ENCODE results near the gene ST3GAL6. TPM values are rescaled to one million over a fixed set of nuclear protein-coding genes. Genes with fewer than 3 reads are reported as not detected.

ST3GAL6 gene
- total and polyA plus RNA-seq, 2 donors (not counting 3 experiments of a cell fraction or from before 2014, with no cell fraction given): 13.2 to 35.9 TPM

- no peak overlapping the region for H3K4me3 ChIP-seq (replicated peaks in 1 of 3; ENCODE audit: insufficient read depth in 1 of 3, low read depth in 1 of 3, low read length in 3 of 3)
- dilution Hi-C loops (cut with MboI; ENCODE audit: extremely low pct_ligation_motif_present, low sequenced_read_pairs): no loop called here
- H3K9me3 ChIP-seq (replicated peaks; ENCODE audit: control insufficient read depth, insufficient read depth, low read length): no peaks in the 10 kb centered on the region
- no TSS peak for BruUV-seq (replicated peaks)
- TF ChIP-seq FOS (IDR thresholded peaks at IDR 0.05; ENCODE audit: borderline replicate concordance, insufficient read depth, low read length) (no peak), GATA2 (IDR thresholded peaks at IDR 0.05; ENCODE audit: insufficient read depth, insufficient read length, low read depth, low read length) (no peak), EZH2 (IDR thresholded peaks at IDR 0.05; ENCODE audit: borderline replicate concordance, low read depth, low read length, severe bottlenecking) (no peak), POLR2AphosphoS5 (IDR thresholded peaks at IDR 0.05; ENCODE audit: insufficient read depth, low read depth, low read length) (no peak)
- intact Hi-C loops (cut with micrococcal nuclease): no loop called here
- ChIA-PET POLR2A (no interaction called here), CTCF (interaction anchor here (0.6 to 4.2 kb wide), 11 partner anchors 9 to 183 kb away, joined by 3 to 35 read pairs (median 6); partner anchors contain the start of gene ST3GAL6)
- no peaks in the 10 kb centered on the region for H3K27me3 ChIP-seq (ENCODE audit: control insufficient read depth in 2 of 2, insufficient read depth in 2 of 2, low read length in 2 of 2)
- no peaks in the 10 kb centered on the region for H3K79me2 ChIP-seq (ENCODE audit: control insufficient read depth, insufficient read depth, low read length)
- peaks cover 37% of the 10 kb centered on the region for H3K4me1 ChIP-seq (ENCODE audit: control insufficient read depth, extremely low read depth, insufficient read depth, low read length)
- no peak overlapping the region for H2AFZ ChIP-seq (ENCODE audit: low read depth, low read length)
- H3K9me1 ChIP-seq (replicated peaks; ENCODE audit: control insufficient read depth, extremely low read depth, insufficient read depth, low read length): no peaks in the 10 kb centered on the region
- H4K20me1 ChIP-seq (replicated peaks; ENCODE audit: control insufficient read depth, extremely low read depth, insufficient read depth, low read length): no peaks in the 10 kb centered on the region
- H3K9ac ChIP-seq (replicated peaks; ENCODE audit: extremely low read depth, insufficient read depth, low read length): peak overlapping the region; percentile 74
- FAIRE-seq: no peak
- H3K27ac ChIP-seq (ENCODE audit: insufficient read depth, low read depth, low read length): peak overlapping the region; percentile 98
- no peak overlapping the region for H3K4me2 ChIP-seq (ENCODE audit: insufficient read depth, low read length)
- peaks cover 0 to 4% of the 10 kb centered on the region in 2 experiments for H3K36me3 ChIP-seq (ENCODE audit: control insufficient read depth in 2 of 2, extremely low read depth in 1 of 2, insufficient read depth in 2 of 2, low read length in 2 of 2)
- peak; percentile 41 for DNase-seq (ENCODE audit: low read depth, low spot score)
These were observed 14.7 kb downstream of the ST3GAL6 start for GRCh38 chr3:98777801-98778220.

- Histone ChIP-seq H3K9me3 (replicated peaks; ENCODE audit: control insufficient read depth, insufficient read depth, low read length) (no peaks in the 10 kb centered on the region), H2AFZ (ENCODE audit: low read depth, low read length) (no peak overlapping the region), H3K4me2 (ENCODE audit: insufficient read depth, low read length) (peak overlapping the region; percentile 70), H3K9me1 (replicated peaks; ENCODE audit: control insufficient read depth, extremely low read depth, insufficient read depth, low read length) (no peaks in the 10 kb centered on the region), H3K27ac (ENCODE audit: insufficient read depth, low read depth, low read length) (peak overlapping the region; percentile 98), H3K4me3 (replicated peaks in 1 of 3; ENCODE audit: insufficient read depth in 1 of 3, low read depth in 1 of 3, low read length in 3 of 3) (no peak overlapping the region), H3K36me3 (ENCODE audit: control insufficient read depth in 2 of 2, extremely low read depth in 1 of 2, insufficient read depth in 2 of 2, low read length in 2 of 2) (peaks cover 0 to 4% of the 10 kb centered on the region in 2 experiments), H3K4me1 (ENCODE audit: control insufficient read depth, extremely low read depth, insufficient read depth, low read length) (peaks cover 42% of the 10 kb centered on the region), H3K27me3 (ENCODE audit: control insufficient read depth in 2 of 2, insufficient read depth in 2 of 2, low read length in 2 of 2) (no peaks in the 10 kb centered on the region), H3K79me2 (ENCODE audit: control insufficient read depth, insufficient read depth, low read length) (no peaks in the 10 kb centered on the region), H4K20me1 (replicated peaks; ENCODE audit: control insufficient read depth, extremely low read depth, insufficient read depth, low read length) (no peaks in the 10 kb centered on the region), H3K9ac (replicated peaks; ENCODE audit: extremely low read depth, insufficient read depth, low read length) (peak overlapping the region; percentile 74)
- no peak for FAIRE-seq
- dilution Hi-C loops (cut with MboI; ENCODE audit: extremely low pct_ligation_motif_present, low sequenced_read_pairs): no loop called here
- ChIA-PET CTCF (interaction anchor here (0.6 to 4.2 kb wide), 13 partner anchors 9 to 184 kb away, joined by 3 to 35 read pairs (median 5); partner anchors contain the start of gene ST3GAL6), POLR2A (interaction anchor here (1.3 to 1.7 kb wide), 3 partner anchors 13 to 39 kb away, joined by 5 to 10 read pairs (median 6); no protein-coding TSS in a partner anchor)
- DNase-seq (ENCODE audit: low read depth, low spot score): peak; percentile 55
- intact Hi-C loops (cut with micrococcal nuclease): no loop called here
- BruUV-seq (replicated peaks): no TSS peak
- TF ChIP-seq FOS (IDR thresholded peaks at IDR 0.05; ENCODE audit: borderline replicate concordance, insufficient read depth, low read length) (no peak), POLR2A (IDR thresholded peaks at IDR 0.05; ENCODE audit: low read depth, low read length) (no peak), CTCF (IDR thresholded peaks at IDR 0.05; ENCODE audit: extremely low read depth in 1 of 2, insufficient read depth in 1 of 2, low read depth in 1 of 2, low read length in 2 of 2) (no peak), MYC (IDR thresholded peaks at IDR 0.05; ENCODE audit: low read depth, low read length) (no peak), JUN (IDR thresholded peaks at IDR 0.05; ENCODE audit: borderline replicate concordance, insufficient read depth, insufficient read length, low read depth) (no peak), EZH2 (IDR thresholded peaks at IDR 0.05; ENCODE audit: borderline replicate concordance, low read depth, low read length, severe bottlenecking) (no peak), MAX (IDR thresholded peaks at IDR 0.05; ENCODE audit: insufficient read depth, insufficient read length) (no peak), GATA2 (IDR thresholded peaks at IDR 0.05; ENCODE audit: insufficient read depth, insufficient read length, low read depth, low read length) (no peak), POLR2AphosphoS5 (IDR thresholded peaks at IDR 0.05; ENCODE audit: insufficient read depth, low read depth, low read length) (no peak)
These were observed 15.2 kb downstream of the ST3GAL6 start for GRCh38 chr3:98778383-98778782.

All from endothelial cell of umbilical vein (primary cell).